Activated CD4-positive, alpha-beta T cell treated with anti-CD3 and anti-CD28 coated beads for 48 hours (primary cell): Measurements from ENCODE around the gene TTC32.
"Not testable (repeated sequence)": the region's sequence is repeated elsewhere in the genome, so short reads cannot be mapped to it uniquely, and the experiment has no call there.

ENCODE experiments used
- DNase-seq: peaks from one replicate; pipeline ENCODE4 v3.0.0-alpha.2; 2020

TTC32 gene

GRCh38 chr2:19898592-19899329 is 3.0 kb downstream of the TTC32 start:
- no peak for DNase-seq

GRCh38 chr2:19897623-19898245 is 4.0 kb downstream of the TTC32 start:
- DNase-seq, result no peak

- no peak for DNase-seq
Observed at GRCh38 chr2:19895535-19895934, 6.2 kb downstream of the TTC32 start.

GRCh38 chr2:19894134-19894792 is 7.5 kb downstream of the TTC32 start:
- no peak for DNase-seq

- DNase-seq, result no peak
Observed at GRCh38 chr2:19893520-19894133, 8.2 kb downstream of the TTC32 start.

- not testable (repeated sequence) for DNase-seq
Observed at GRCh38 chr2:19891971-19892370, 9.8 kb downstream of the TTC32 start.

- no peak for DNase-seq
Observed at GRCh38 chr2:19890104-19890503, 11.7 kb downstream of the TTC32 start.

GRCh38 chr2:19888831-19889230 is 13.0 kb downstream of the TTC32 start:
- no peak for DNase-seq

- no peak for DNase-seq
Observed at GRCh38 chr2:19887510-19887909, 14.3 kb downstream of the TTC32 start.

GRCh38 chr2:19886261-19886660 is 15.5 kb downstream of the TTC32 start:
- no peak for DNase-seq

- no peak for DNase-seq
Observed at GRCh38 chr2:19885791-19886190, 16.0 kb downstream of the TTC32 start.

- DNase-seq, result no peak
Observed at GRCh38 chr2:19883971-19884720, 17.6 kb downstream of the TTC32 start.

- no peak for DNase-seq
Observed at GRCh38 chr2:19883486-19883885, 18.3 kb downstream of the TTC32 start.

GRCh38 chr2:19882286-19882685 is 19.5 kb downstream of the TTC32 start:
- no peak for DNase-seq

- no peak for DNase-seq
Observed at GRCh38 chr2:19881908-19882265, 19.9 kb downstream of the TTC32 start.

GRCh38 chr2:19881221-19881907 is 20.4 kb downstream of the TTC32 start:
- no peak for DNase-seq

GRCh38 chr2:19880191-19880590 is 21.6 kb downstream of the TTC32 start:
- DNase-seq, result not testable (repeated sequence)

- DNase-seq, result no peak
Observed at GRCh38 chr2:19879120-19879519, 22.7 kb downstream of the TTC32 start.

GRCh38 chr2:19878268-19879046 is 23.3 kb downstream of the TTC32 start:
- no peak for DNase-seq

- DNase-seq, result no peak
Observed at GRCh38 chr2:19876751-19877150, 25.0 kb downstream of the TTC32 start.

GRCh38 chr2:19875280-19875679 is 26.5 kb downstream of the TTC32 start:
- DNase-seq, result no peak

- no peak for DNase-seq
Observed at GRCh38 chr2:19874726-19875125, 27.1 kb downstream of the TTC32 start.
